B cell (primary cell): ENCODE data around the gene FAM72D. TPM values are rescaled to one million over a fixed set of nuclear protein-coding genes. Genes with fewer than 3 reads are reported as not detected.
"Not testable (repeated sequence)": the region's sequence is repeated elsewhere in the genome, so short reads cannot be mapped to it uniquely, and the experiment has no call there.

Experiments used
- ATAC-seq: fragments of 200-7000 bp; cut with Tn5 transposase; one replicate; pipeline ENCODE4 v1.10.0; 2021; ENCODE audit warnings: low read depth, mild to moderate bottlenecking, moderate number of reproducible peaks, moderate library complexity
- CTCF ChIA-PET: fragments of 350-600 bp; sonication (Branson Sonifier 250); formaldehyde crosslinking; loops from one replicate; lab custom pipeline; 2021; ENCODE audit warnings: antibody characterized with exemption, inconsistent platforms; lab: Charles Lee
- POLR2A ChIA-PET: fragments of 350-600 bp; sonication (Branson Sonifier 250); formaldehyde crosslinking; loops from one replicate; lab custom pipeline; 2021; ENCODE audit warnings: antibody characterized with exemption; lab: Charles Lee
- DNase-seq: peaks from one replicate; pipeline ENCODE4 v3.0.0; 2013
- H2AFZ ChIP-seq: 2 replicates; pipeline ENCODE4 v1.6.1; 2012; ENCODE audit warnings: mild to moderate bottlenecking, low read depth, low read length; ENCODE audit not compliant: insufficient read depth, poor library complexity, severe bottlenecking
- H3K27ac ChIP-seq, 2 donors: 1 replicate in 1 of 2; 2 replicates in 1 of 2; pipeline ENCODE4 v1.5.1; 2012 to 2013; ENCODE audit warnings: low read length in 2 of 2, mild to moderate bottlenecking in 2 of 2, moderate library complexity in 1 of 2
- H3K27me3 ChIP-seq, 4 experiments: fragments of 200-600 bp in 1 of 4; sonication (generic) in 1 of 4; replicated peaks in 1 of 4; 1 replicate in 2 of 4; 2 replicates in 2 of 4; pipeline versions ENCODE4 v1.6.1 to v1.7.0; 2013 to 2016; ENCODE audit warnings: low read length in 3 of 4, mild to moderate bottlenecking in 2 of 4, mixed read lengths in 1 of 4, moderate library complexity in 1 of 4; ENCODE audit not compliant: insufficient read depth in 4 of 4, control insufficient read depth in 3 of 4; ENCODE audit errors: control extremely low read depth in 1 of 4
- H3K36me3 ChIP-seq, 2 experiments: replicated peaks in 1 of 2; 1 replicate in 1 of 2; 2 replicates in 1 of 2; pipeline versions ENCODE4 v1.6.1 to v1.7.1; 2013; ENCODE audit warnings: low read length in 1 of 2; ENCODE audit not compliant: insufficient read depth in 2 of 2, control insufficient read depth in 1 of 2; ENCODE audit errors: control extremely low read depth in 1 of 2, extremely low read depth in 1 of 2
- H3K4me1 ChIP-seq, 2 donors: fragments of 200-600 bp in 1 of 2; sonication (generic) in 1 of 2; 1 replicate in 1 of 2; 2 replicates in 1 of 2; pipeline versions ENCODE4 v1.5.1 to v1.6.1; 2013 to 2017; ENCODE audit warnings: low read length in 2 of 2; ENCODE audit not compliant: control insufficient read depth in 2 of 2, insufficient read depth in 2 of 2
- H3K4me2 ChIP-seq: replicated peaks from 2 replicates; pipeline ENCODE3; 2012; ENCODE audit warnings: mild to moderate bottlenecking, low read depth, low read length; ENCODE audit not compliant: poor library complexity, severe bottlenecking
- H3K4me3 ChIP-seq, 5 experiments: fragments of 200-600 bp in 1 of 5; sonication (generic) in 1 of 5; 1 replicate in 3 of 5; 2 replicates in 2 of 5; pipeline versions ENCODE4 v1.5.1 to v1.7.0; 2011 to 2016; ENCODE audit warnings: low read length in 4 of 5, mild to moderate bottlenecking in 4 of 5, low read depth in 2 of 5, control low read depth in 1 of 5, moderate library complexity in 1 of 5; ENCODE audit not compliant: insufficient read depth in 1 of 5; ENCODE audit errors: control extremely low read depth in 1 of 5, extremely low read depth in 1 of 5
- H3K79me2 ChIP-seq: fragments of 200-600 bp; sonication (generic); one replicate; pipeline ENCODE4 v1.6.0; 2016; ENCODE audit warnings: low read length; ENCODE audit not compliant: control insufficient read depth, insufficient read depth
- H3K9ac ChIP-seq: fragments of 200-600 bp; sonication (generic); 2 replicates; pipeline ENCODE4 v1.6.1; 2017; ENCODE audit warnings: mild to moderate bottlenecking, low read length, moderate library complexity
- H3K9me3 ChIP-seq, 3 donors: one replicate each; pipeline versions ENCODE4 v1.6.1 to v1.7.1; 2013; ENCODE audit warnings: low read length in 2 of 3; ENCODE audit not compliant: control insufficient read depth in 2 of 3, insufficient read depth in 1 of 3; ENCODE audit errors: control extremely low read depth in 1 of 3
- H4K20me1 ChIP-seq: 2 replicates; pipeline ENCODE4 v1.6.0; 2012; ENCODE audit warnings: mild to moderate bottlenecking, low read length; ENCODE audit not compliant: insufficient read depth, control insufficient read depth, poor library complexity, severe bottlenecking
- H3K27ac Mint-ChIP-seq: one replicate; pipeline ENCODE4 v1.8.0; 2021; ENCODE audit warnings: mixed read lengths
- H3K27me3 Mint-ChIP-seq: one replicate; pipeline ENCODE4 v1.8.0; 2021; ENCODE audit warnings: mixed read lengths
- H3K4me1 Mint-ChIP-seq: one replicate; pipeline ENCODE4 v1.8.0; 2021; ENCODE audit warnings: mixed read lengths
- H3K4me3 Mint-ChIP-seq: one replicate; pipeline ENCODE4 v1.8.0; 2021; ENCODE audit warnings: mixed read lengths
- H3K9me3 Mint-ChIP-seq: one replicate; pipeline ENCODE4 v1.8.0; 2022; ENCODE audit warnings: mixed read lengths; ENCODE audit not compliant: insufficient read depth
- WGBS: methylation state at CpG from one replicate; pipeline ENCODE4 v1.1.5; 2013; ENCODE audit warnings: missing lambda C conversion rate; ENCODE audit not compliant: insufficient coverage; 5-methylcytosine and 5-hydroxymethylcytosine counted together
- intact Hi-C: fragments of 100-400 bp; cut with micrococcal nuclease; formaldehyde crosslinking; loops from one replicate; pipeline ENCODE4 v1.10.0; 2022
- polyA plus RNA-seq: library from polyadenylated mRNA; depleted of rRNA; stranded (reverse); fragments of >200 nt; gene quantifications from 2 replicates; pipeline ENCODE4 v1.2.3, GENCODE V29; 2012
- total RNA-seq, 2 donors: library from RNA; stranded (reverse); fragments of 120-200 nt in 1 of 2; gene quantifications; 1 replicate in 1 of 2; 2 replicates in 1 of 2; pipeline versions ENCODE4 v1.2.3 to v1.2.4, GENCODE V29; 2013 to 2022

Gene FAM72D
- total and polyA plus RNA-seq, 2 donors (not counting 1 experiment from before 2014, with no cell fraction given) = 0.21 to 0.32 TPM

DNA sequence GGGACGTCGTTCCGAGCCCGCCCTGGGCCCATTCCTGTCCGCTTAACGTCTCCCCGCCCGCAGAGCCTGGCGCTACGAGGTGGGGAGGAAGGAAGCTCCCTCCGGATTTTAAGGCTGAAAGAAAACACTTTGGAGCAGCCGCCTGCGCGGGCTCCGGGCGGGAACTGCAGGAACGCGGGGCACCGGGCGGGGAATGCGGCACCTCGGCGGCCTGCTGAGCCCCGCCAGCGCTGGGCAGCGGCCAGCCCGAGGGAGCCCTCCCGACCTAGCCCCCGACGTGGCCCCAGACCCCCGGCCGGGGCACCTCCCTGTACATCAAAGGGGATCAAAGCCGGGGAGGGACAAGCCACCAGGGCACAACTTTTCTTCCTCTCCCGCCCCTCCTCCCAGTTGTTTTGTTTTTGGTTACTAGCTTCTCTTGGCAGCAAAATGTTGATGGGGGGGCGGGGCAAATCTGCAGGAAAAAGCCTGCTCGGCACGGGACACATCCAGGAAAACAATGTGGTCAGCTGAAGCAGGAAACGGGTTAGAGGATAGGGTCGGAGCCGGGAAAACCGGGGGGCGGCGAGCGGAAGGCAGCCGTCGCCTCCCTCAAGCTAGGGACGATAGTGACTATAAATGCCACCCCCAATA lies 2.1 kb upstream of the FAM72D start:
- H3K4me1 ChIP-seq, H3K36me3 ChIP-seq, H4K20me1 ChIP-seq, H3K27me3 Mint-ChIP-seq, ATAC-seq, H3K4me1 Mint-ChIP-seq, H2AFZ ChIP-seq, CTCF ChIA-PET, H3K9me3 ChIP-seq, H3K79me2 ChIP-seq, H3K27ac ChIP-seq, H3K27me3 ChIP-seq, H3K9me3 Mint-ChIP-seq, H3K9ac ChIP-seq, intact Hi-C loops, H3K4me2 ChIP-seq, POLR2A ChIA-PET: not testable (repeated sequence)
- DNase-seq = peak; percentile 22
- peak overlapping the region; percentile 78 for H3K27ac Mint-ChIP-seq
- H3K4me3 ChIP-seq = peak overlapping the region in 3 of 5 experiments; percentile 15 to 41 (median 30)
- 0% methylated on average over 12 of the region's 47 CpGs for WGBS
- peak overlapping the region; percentile 94 for H3K4me3 Mint-ChIP-seq

DNA sequence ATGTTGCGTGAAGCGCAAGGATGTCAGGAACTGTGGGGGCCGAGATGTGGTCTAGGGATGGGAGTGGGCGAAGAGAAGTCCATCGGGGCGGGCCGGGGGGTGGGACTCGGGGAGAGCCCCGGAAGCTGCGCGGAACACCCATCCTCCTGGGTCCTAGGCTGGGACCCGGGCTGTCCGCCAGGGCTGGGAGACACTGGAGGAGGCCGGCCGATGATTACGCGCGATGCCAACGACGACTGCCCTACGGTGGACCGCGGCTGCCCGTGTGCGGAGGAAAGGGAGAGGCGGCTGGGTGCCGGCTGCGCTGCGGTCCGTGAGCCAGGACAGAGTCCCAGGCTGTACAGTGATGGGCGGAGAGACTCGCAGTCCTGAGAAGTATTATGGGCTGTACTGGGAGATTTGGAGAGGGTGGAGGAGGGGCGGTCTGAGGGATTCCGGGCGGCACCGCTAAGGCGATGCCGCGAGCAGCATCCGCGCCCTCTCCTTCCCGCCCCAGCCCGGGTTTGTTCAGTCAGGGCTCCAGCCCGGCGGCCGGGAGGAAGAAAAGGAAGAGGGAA lies 1.0 kb upstream of the FAM72D start:
- H3K9me3 ChIP-seq, H3K27ac ChIP-seq, H3K4me1 Mint-ChIP-seq, intact Hi-C loops, H3K27ac Mint-ChIP-seq, H3K4me1 ChIP-seq, CTCF ChIA-PET, H3K27me3 ChIP-seq, DNase-seq, H3K9ac ChIP-seq, H3K27me3 Mint-ChIP-seq, H2AFZ ChIP-seq, H3K4me2 ChIP-seq, POLR2A ChIA-PET, H3K36me3 ChIP-seq, H3K79me2 ChIP-seq, H3K9me3 Mint-ChIP-seq, H4K20me1 ChIP-seq: not testable (repeated sequence)
- H3K4me3 ChIP-seq = peak overlapping the region in 3 of 5 experiments; percentile 31 to 48 (median 39)
- no CpG with 5 or more reads among the region's 46 CpGs for WGBS
- peak; percentile 0 for ATAC-seq
- peak overlapping the region; percentile 59 for H3K4me3 Mint-ChIP-seq

DNA sequence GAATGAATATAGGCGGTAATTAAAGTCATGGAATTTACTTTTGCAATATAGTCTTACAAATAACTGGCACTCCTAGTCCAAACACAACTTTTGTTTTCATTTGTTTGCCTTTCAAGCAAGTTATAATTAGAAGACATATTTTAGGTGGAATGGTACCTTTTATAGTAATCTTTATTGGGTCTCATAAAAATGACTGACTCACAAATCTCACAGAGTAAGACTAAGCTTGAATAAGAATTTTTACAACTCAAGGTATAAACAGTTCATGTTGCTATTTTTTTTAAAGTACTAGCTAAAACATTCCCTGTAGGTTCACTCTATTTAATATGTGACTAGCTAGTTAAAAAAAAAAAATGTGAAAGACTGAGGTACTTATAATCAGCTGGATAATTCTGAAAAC lies 6.0 kb downstream of the FAM72D start:
- H3K9me3 ChIP-seq, H3K27me3 Mint-ChIP-seq, H3K27ac ChIP-seq, H3K27me3 ChIP-seq, H3K79me2 ChIP-seq, H3K27ac Mint-ChIP-seq, H3K4me3 Mint-ChIP-seq, H3K4me1 ChIP-seq, H3K9ac ChIP-seq, H3K9me3 Mint-ChIP-seq, H3K4me2 ChIP-seq, H4K20me1 ChIP-seq, DNase-seq, H3K36me3 ChIP-seq, H3K4me1 Mint-ChIP-seq, CTCF ChIA-PET, H2AFZ ChIP-seq, ATAC-seq, H3K4me3 ChIP-seq, intact Hi-C loops, POLR2A ChIA-PET: not testable (repeated sequence)
- no CpG with 5 or more reads among the region's 1 CpG for WGBS

DNA sequence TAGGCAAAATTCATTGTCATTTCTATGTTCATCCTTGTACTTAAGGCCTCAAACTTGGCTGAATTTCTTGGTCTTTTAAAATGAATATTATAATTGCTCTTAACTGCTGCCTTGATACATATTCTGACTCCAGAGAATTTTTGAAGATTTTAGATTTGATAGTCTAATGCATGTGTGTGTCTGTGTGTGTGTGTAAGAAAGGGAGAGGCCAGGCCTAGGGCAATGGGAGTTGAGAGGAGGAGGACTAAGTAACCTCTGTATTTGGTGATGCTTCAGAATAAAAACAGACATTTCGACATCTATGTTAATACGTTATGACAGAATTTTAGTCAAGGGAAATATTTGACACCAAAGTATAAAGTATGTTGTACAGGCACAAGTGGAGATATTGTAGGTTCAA lies 7.5 kb downstream of the FAM72D start:
- ATAC-seq, H2AFZ ChIP-seq, H3K9ac ChIP-seq, intact Hi-C loops, H3K36me3 ChIP-seq, H4K20me1 ChIP-seq, H3K27me3 Mint-ChIP-seq, H3K79me2 ChIP-seq, H3K9me3 ChIP-seq, H3K27ac ChIP-seq, H3K27ac Mint-ChIP-seq, CTCF ChIA-PET, H3K4me2 ChIP-seq, H3K4me3 Mint-ChIP-seq, H3K27me3 ChIP-seq, POLR2A ChIA-PET, H3K4me1 Mint-ChIP-seq, H3K4me3 ChIP-seq, DNase-seq, H3K9me3 Mint-ChIP-seq, H3K4me1 ChIP-seq: not testable (repeated sequence)
- no CpG with 5 or more reads among the region's 2 CpGs for WGBS
